Astrocyte (in vitro differentiated cells and primary cell): ENCODE measurements around the gene SLC37A1. TPM values are rescaled to one million over a fixed set of nuclear protein-coding genes. Genes with fewer than 3 reads are reported as not detected.

Source experiments
- DNase-seq: peaks from one replicate; pipeline ENCODE4 v3.0.0-alpha.2; 2010; ENCODE audit warnings: low read depth
- FAIRE-seq: peaks from 2 replicates; lab custom pipeline; 2011; peaks lifted over from hg19 to GRCh38; lab: Jason Lieb, UNC
- H2AFZ ChIP-seq: 2 replicates; pipeline ENCODE4 v1.6.0; 2012; ENCODE audit warnings: low read depth, low read length, inconsistent platforms
- H3K27ac ChIP-seq: 2 replicates; pipeline ENCODE4 v1.5.1; 2011; ENCODE audit warnings: low read depth, low read length, inconsistent platforms
- H3K27me3 ChIP-seq: 2 replicates; pipeline ENCODE4 v1.6.0; 2011; ENCODE audit warnings: low read length, inconsistent platforms; ENCODE audit not compliant: insufficient read depth
- H3K36me3 ChIP-seq: 2 replicates; pipeline ENCODE4 v1.5.1; 2011; ENCODE audit warnings: low read length, inconsistent platforms; ENCODE audit not compliant: insufficient read depth
- H3K4me1 ChIP-seq: 2 replicates; pipeline ENCODE4 v1.5.1; 2011; ENCODE audit warnings: low read length, inconsistent platforms; ENCODE audit not compliant: insufficient read depth
- H3K4me2 ChIP-seq: 2 replicates; pipeline ENCODE4 v1.6.0; 2012; ENCODE audit warnings: low read length, inconsistent platforms
- H3K4me3 ChIP-seq: 2 replicates; pipeline ENCODE4 v1.5.1; 2011; ENCODE audit warnings: low read depth, mild to moderate bottlenecking, low read length, inconsistent platforms; ENCODE audit not compliant: insufficient read depth
- H3K79me2 ChIP-seq: 2 replicates; pipeline ENCODE4 v1.6.0; 2012; ENCODE audit warnings: mild to moderate bottlenecking, low read length, inconsistent platforms; ENCODE audit not compliant: insufficient read depth
- H3K9ac ChIP-seq: 2 replicates; pipeline ENCODE4 v1.6.0; 2012; ENCODE audit warnings: mild to moderate bottlenecking, low read length, inconsistent platforms
- H3K9me3 ChIP-seq: 2 replicates; pipeline ENCODE4 v1.5.1; 2012; ENCODE audit warnings: low read depth, mild to moderate bottlenecking, low read length, inconsistent platforms; ENCODE audit not compliant: insufficient read depth
- H4K20me1 ChIP-seq: 2 replicates; pipeline ENCODE4 v1.6.0; 2012; ENCODE audit warnings: low read length, inconsistent platforms; ENCODE audit not compliant: insufficient read depth
- H3K27ac Mint-ChIP-seq: one replicate; pipeline ENCODE4 v1.8.0; 2021; ENCODE audit warnings: mild to moderate bottlenecking, mixed read lengths; ENCODE audit not compliant: unreplicated experiment
- H3K27me3 Mint-ChIP-seq: one replicate; pipeline ENCODE4 v1.8.0; 2021; ENCODE audit warnings: low read depth, mixed read lengths; ENCODE audit not compliant: unreplicated experiment
- H3K36me3 Mint-ChIP-seq: one replicate; pipeline ENCODE4 v1.8.0; 2021; ENCODE audit warnings: low read depth, mixed read lengths; ENCODE audit not compliant: unreplicated experiment
- H3K4me1 Mint-ChIP-seq: one replicate; pipeline ENCODE4 v1.8.0; 2021; ENCODE audit warnings: low read depth, mixed read lengths; ENCODE audit not compliant: unreplicated experiment
- H3K4me3 Mint-ChIP-seq: one replicate; pipeline ENCODE4 v1.8.0; 2021; ENCODE audit warnings: mild to moderate bottlenecking, moderate library complexity, mixed read lengths; ENCODE audit not compliant: unreplicated experiment
- H3K9me3 Mint-ChIP-seq: one replicate; pipeline ENCODE4 v1.8.0; 2021; ENCODE audit warnings: mild to moderate bottlenecking, mixed read lengths; ENCODE audit not compliant: unreplicated experiment
- CTCF ChIP-seq: IDR thresholded peaks from 2 replicates; pipeline ENCODE4 v1.5.1; 2011; ENCODE audit warnings: low read depth, mild to moderate bottlenecking, inconsistent platforms, low read length, moderate library complexity; ENCODE audit not compliant: insufficient read depth
- EZH2 ChIP-seq: IDR thresholded peaks from 2 replicates; pipeline ENCODE4 v1.6.1; 2012; ENCODE audit warnings: mild to moderate bottlenecking, low read length, inconsistent platforms; ENCODE audit not compliant: insufficient read depth
- total RNA-seq: library from RNA; stranded (reverse); gene quantifications from 2 replicates; pipeline ENCODE4 v1.2.1, GENCODE V29; 2021

Gene SLC37A1
- total RNA-seq, 1 donor from 2014 or later: 6.9 TPM

- Histone ChIP-seq H3K79me2 (no peaks in the 10 kb centered on the region), H3K27me3 (peaks cover 6% of the 10 kb centered on the region), H3K4me3 (no peak overlapping the region), H3K27ac (no peak overlapping the region), H4K20me1 (no peaks in the 10 kb centered on the region), H3K36me3 (no peaks in the 10 kb centered on the region), H3K9ac (no peak overlapping the region), H3K4me1 (no peaks in the 10 kb centered on the region), H2AFZ (no peak overlapping the region), H3K4me2 (no peak overlapping the region), H3K9me3 (no peaks in the 10 kb centered on the region)
- TF ChIP-seq EZH2: no peak
- no peak for TF ChIP-seq CTCF
- Mint-ChIP-seq H3K4me3 (no peak overlapping the region), H3K4me1 (no peaks in the 10 kb centered on the region), H3K36me3 (no peaks in the 10 kb centered on the region), H3K27me3 (peaks cover 19% of the 10 kb centered on the region), H3K27ac (no peak overlapping the region), H3K9me3 (no peaks in the 10 kb centered on the region)
- FAIRE-seq (no peak), DNase-seq (no peak)
These were observed 116.4 kb downstream of the SLC37A1 start for GRCh38 chr21:42629933-42630589.

- Histone ChIP-seq H3K9ac (no peak overlapping the region), H3K27me3 (peaks cover 6% of the 10 kb centered on the region), H3K4me3 (no peak overlapping the region), H4K20me1 (no peaks in the 10 kb centered on the region), H3K4me1 (no peaks in the 10 kb centered on the region), H3K27ac (no peak overlapping the region), H3K4me2 (no peak overlapping the region), H3K9me3 (no peaks in the 10 kb centered on the region), H2AFZ (no peak overlapping the region), H3K36me3 (no peaks in the 10 kb centered on the region), H3K79me2 (no peaks in the 10 kb centered on the region)
- Mint-ChIP-seq H3K9me3 (no peaks in the 10 kb centered on the region), H3K27ac (no peak overlapping the region), H3K4me1 (no peaks in the 10 kb centered on the region), H3K36me3 (no peaks in the 10 kb centered on the region), H3K4me3 (no peak overlapping the region), H3K27me3 (peaks cover 13% of the 10 kb centered on the region)
- FAIRE-seq (no peak), DNase-seq (no peak)
- TF ChIP-seq EZH2 (no peak), CTCF (no peak)
These were observed 117.0 kb downstream of the SLC37A1 start for GRCh38 chr21:42630626-42631025.

Other genes starting within 250 kb of the SLC37A1 start
- gene TFF3, start 198.4 kb upstream of the SLC37A1 start, total RNA-seq: 0.84 TPM in 1 of 2 replicates, not detected in the other
- gene TFF2, start 162.9 kb upstream of the SLC37A1 start, total RNA-seq: not detected in 2 replicates
- not detected in 2 replicates for gene TFF1, start 147.3 kb upstream of the SLC37A1 start, total RNA-seq
- not detected in 2 replicates for gene TMPRSS3, start 117.8 kb upstream of the SLC37A1 start, total RNA-seq
- not detected in 2 replicates for gene UBASH3A, start 110.0 kb upstream of the SLC37A1 start, total RNA-seq
- 0.43 TPM in 1 of 2 replicates, not detected in the other for gene RSPH1, start 17.6 kb upstream of the SLC37A1 start, total RNA-seq
- gene PDE9A, start 139.8 kb downstream of the SLC37A1 start, total RNA-seq: 6.2 and 7.8 TPM in 2 replicates